HG03558 (cell line): ENCODE data around the gene HPD.
"Not testable (repeated sequence)": the region's sequence is repeated elsewhere in the genome, so short reads cannot be mapped to it uniquely, and the experiment has no call there.

Source experiments
- ATAC-seq: cut with Tn5 transposase; IDR thresholded peaks from one replicate; pipeline ENCODE4 v1.9.1; 2021; ENCODE audit warnings: moderate number of reproducible peaks; ENCODE audit not compliant: unreplicated experiment; ENCODE audit errors: extremely low read depth

The HPD gene

DNA sequence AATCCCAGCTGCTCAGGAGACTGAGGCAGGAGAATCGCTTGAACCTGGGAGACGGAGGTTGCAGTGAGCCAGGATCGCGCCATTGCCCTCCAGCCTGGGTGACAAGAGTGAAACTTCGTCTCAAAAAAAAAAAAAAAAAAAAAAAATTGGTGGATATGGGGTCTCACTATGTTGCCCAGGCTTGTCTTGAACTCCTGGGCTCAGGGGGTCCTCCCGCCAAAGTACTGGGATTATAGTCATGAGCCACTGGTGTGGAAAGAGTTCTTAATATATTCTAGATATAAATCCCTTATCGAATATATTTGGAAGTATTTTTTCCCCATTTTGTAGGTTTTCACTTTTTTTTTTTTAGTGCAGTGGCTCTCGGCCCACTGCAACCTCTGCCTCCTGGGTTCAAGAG lies 10.6 kb upstream of the HPD start:
- not testable (repeated sequence) for ATAC-seq

DNA sequence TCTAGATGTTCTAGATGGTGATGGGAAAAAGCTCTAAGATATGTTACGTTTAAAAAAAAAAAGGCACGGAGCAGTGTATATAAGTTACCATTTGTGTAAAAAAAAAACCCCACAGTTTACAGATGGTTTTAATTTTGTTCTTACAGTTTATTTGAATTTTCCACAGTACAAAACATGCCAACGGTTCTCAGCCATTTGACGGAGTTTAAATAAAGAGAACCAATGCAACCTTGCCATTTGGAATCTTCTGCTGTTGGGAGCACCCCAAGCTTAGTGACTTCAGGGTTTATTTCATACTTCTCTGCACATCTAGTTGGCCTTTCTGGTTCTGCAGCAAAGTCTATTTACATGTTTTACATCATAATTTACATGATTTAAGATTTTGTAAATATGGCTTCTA lies 7.7 kb upstream of the HPD start:
- ATAC-seq, result no peak

DNA sequence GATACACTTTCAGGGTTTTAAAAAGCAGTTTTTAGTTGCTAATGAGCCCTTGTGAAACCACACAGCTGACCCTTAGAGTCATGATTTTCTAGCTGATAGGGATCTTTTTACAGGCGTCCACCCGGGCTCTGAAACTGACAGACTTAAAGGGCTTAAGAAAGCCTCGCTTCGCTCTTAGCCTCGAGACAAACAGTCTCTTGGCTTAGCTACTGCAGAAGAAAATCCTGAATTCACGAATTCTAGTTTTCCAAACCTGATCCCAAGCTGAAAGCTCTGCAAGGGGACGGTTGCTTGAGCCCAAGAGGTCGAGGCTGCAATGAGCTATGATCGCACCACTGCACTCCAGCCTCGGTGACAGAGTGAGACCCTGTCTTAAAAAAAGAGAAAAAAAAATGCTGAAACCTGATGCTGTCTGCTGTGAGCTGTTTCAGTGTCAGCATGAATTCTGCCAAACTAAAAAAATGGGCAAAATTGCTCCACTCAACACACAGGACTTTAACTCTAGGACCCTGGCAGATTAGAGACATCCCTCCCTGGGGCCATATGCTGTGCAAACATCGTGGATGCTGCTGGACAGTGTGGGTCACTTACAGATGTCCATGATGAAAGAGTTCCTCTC lies 3.1 kb upstream of the HPD start:
- ATAC-seq, result no peak

DNA sequence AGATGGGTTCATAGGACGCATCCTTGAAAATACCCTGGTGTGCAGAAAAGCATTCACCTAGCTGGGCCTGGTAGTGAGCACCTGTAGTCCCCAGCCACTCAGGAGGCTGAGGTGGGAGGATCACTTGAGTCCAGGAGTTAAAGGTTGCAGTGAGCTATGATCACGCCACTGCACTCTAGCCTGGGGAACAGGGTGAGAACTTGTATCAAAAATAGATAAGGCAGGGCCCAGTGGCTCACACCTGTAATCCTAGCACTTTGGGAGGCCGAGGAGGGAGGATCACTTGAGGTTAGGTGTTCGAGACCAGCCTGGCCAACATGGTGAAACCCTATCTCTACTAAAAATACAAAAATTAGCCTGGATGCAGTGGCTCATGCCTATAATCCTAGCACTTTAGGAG lies 2.0 kb upstream of the HPD start:
- ATAC-seq, result not testable (repeated sequence)

DNA sequence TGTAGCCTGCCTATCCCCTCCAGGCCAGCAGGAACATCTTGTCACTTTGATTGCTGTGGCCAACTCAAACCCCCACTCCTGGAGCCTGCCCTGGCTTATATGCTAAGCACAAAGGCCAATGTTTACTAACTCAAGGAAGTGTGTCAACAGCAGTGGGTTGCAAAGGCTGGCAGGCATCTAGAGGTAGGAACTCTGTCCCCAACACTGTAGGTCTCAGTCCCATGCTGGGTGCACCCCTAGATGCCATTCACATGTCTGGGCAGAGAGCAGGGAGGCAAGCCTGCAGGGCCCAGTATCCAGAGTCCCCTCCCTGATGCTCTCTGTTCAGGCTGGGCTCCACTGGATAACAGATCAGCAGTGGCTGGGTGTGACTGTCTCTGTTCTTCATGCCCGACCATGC lies 1.6 kb upstream of the HPD start:
- no peak for ATAC-seq

DNA sequence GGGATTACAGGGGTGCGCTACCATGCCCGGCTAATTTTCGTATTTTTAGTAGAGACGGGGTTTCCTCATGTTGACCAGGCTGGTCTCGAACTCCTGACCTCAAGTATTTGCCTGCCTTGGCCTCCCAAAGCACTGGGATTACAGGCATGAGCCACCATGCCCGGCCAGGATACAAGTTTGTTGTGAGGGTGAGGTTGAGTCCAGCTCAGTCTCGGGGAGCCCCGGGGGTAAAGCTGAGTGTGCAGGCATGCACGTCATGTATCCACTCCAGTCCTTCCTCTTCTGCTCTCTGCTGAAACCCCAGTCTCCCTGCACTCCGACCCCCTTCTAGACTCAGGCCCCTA lies 369 bp downstream of the HPD start:
- ATAC-seq, result no peak

DNA sequence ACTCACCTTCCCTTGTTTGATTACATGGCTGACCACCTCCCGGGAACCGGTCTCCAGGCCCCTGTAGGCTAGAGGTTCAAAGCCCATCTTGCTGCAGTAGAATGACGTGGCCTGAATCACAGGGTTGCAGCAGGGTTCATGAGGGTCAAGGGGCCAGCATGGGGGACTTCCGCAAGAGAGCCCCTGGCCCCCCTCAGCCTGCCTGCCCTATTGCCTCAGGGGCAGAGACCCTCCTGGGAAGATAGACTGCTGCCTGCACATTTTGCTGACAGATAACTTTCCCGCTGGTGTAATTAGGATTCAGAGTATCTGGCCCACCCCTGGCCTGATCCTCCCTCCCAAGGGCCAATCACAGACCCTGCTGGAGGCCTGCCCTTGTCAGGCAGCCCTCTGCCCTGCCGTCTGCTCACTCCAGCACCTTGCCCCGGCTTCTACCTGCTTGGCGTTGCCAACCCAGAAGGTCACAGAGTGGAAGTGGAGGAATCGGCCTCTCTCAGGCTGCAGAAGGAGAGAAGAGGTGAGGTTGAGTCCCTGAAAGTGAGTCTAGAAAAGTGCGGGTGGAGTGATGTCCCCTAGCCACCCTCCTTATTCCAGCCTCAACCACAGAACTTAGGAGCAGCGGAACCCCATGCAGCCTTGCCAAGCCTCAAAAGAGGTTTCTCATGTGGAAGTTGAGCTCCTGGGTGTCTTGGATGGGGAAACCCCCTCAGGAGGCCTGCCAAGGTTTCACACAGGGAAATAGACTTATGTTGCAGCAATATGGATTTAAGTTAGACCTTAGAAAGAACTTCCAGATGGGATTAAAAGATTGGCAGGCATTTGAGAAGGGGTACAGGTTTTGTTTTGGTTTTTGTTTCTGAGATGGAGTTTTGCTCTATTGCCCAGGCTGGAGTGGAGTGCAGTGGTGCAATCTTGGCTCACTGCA lies 1.1 kb downstream of the HPD start:
- ATAC-seq, result no peak

DNA sequence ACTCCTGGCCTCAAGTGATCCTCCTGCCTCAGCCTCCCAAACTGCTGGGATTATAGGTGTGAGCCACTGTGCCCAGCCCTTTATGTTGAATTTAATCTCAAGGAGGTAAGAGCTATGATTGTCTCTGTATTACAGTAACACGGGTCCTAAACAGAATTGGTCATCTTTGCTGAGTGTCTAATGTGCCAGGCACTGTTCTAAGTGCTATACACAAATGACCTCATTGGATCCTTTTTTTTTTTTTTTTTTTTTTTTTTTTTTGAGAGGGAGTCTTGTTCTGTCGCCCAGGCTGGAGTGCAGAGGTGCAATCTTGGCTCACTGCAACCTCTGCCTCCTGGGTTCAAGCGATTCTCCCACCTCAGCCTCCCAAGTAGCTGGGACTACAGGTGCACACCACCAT lies 6.3 kb downstream of the HPD start:
- ATAC-seq, result not testable (repeated sequence)

DNA sequence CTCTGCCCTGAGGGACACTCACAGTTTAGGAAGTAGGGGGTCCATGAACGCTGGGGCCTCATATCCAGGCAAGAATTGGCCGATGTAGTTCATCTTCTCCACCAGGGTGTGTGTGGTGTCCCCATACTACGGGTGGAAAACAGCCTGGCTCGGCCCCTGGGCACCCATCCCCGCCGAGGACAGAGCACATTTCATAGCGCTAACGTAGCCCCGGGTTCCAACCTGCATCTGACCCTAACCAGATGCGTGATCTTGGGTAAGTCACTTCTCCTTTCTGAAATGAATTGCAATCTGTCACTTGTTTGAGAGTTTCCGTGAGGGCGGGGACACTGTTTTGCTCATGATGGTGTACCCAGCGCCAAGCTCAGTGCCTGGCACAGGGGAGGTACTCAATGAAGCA lies 9.0 kb downstream of the HPD start:
- ATAC-seq, result no peak

DNA sequence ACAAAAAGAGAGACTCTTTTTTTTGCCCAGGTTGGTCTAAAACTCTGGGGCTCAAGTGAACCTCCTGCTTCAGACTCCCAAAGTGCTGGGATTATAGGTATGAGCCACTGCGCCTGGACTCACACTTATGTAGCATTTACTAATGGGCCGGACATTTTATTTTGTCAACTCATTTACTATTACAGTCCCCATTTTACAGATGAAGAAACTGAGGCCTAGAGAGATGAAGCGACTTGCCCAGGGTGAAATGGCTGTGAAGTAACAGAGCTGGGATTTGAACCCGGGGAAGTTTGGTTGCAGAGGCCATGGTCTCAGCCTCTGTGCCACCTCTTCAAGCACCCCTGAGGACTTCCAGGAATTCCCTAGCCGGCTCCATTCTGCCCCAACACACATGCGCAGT lies 9.4 kb downstream of the HPD start:
- ATAC-seq, result no peak

DNA sequence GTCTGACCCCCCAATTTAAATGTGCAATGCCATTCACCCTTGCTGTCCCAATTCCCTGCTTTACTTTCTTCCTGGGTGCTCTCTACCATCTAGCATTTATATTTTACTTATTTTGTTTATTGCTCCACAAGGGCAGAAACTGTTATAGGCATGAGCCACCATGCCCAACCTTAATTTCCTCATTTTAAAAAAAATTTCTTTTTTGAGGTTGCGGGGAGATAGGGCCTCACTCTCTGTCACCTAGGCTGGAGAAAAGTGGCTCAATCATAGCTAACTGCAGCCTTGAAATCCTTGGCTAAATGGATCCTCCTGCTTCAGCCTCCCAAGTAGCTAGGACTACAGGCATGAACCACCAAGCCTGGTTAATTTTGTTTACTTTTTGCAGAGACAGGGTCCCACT lies 13.0 kb downstream of the HPD start:
- ATAC-seq, result no peak

DNA sequence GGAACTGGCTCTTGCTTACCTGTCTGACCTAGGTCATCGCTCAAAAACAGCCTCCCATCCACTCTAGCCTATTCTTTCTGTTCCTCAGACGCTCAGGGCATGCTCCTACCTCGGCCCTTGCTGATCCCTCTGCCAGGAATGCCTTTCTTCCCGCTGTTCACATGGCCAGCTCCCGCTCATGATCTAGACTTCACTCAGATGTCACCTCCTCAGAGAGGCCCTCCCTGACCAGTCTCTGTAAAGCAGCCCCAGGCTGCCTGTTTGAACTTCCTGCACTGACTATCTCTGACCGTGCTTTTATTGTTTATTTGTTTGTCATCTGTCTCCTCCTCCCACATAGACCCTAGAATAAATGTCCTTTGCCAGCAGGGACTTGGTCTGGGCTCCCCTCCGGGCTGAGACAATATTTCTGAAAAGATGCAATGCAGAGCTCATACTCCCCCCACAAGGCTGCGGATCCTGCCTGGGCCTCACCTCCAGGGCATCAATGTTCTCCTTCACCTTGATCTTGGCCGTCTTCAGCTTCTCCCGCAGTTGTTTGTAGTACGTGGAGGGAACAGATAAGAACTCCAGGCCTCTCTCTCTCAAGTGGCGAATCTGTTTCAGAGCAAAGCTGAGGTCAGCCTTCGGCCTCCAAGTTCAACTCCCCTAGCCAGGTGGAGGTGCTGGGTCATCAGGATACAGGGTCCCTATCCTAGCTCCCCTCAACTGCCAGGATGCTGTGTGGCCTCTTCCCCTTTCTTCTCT lies 15.2 kb downstream of the HPD start:
- ATAC-seq, result no peak

DNA sequence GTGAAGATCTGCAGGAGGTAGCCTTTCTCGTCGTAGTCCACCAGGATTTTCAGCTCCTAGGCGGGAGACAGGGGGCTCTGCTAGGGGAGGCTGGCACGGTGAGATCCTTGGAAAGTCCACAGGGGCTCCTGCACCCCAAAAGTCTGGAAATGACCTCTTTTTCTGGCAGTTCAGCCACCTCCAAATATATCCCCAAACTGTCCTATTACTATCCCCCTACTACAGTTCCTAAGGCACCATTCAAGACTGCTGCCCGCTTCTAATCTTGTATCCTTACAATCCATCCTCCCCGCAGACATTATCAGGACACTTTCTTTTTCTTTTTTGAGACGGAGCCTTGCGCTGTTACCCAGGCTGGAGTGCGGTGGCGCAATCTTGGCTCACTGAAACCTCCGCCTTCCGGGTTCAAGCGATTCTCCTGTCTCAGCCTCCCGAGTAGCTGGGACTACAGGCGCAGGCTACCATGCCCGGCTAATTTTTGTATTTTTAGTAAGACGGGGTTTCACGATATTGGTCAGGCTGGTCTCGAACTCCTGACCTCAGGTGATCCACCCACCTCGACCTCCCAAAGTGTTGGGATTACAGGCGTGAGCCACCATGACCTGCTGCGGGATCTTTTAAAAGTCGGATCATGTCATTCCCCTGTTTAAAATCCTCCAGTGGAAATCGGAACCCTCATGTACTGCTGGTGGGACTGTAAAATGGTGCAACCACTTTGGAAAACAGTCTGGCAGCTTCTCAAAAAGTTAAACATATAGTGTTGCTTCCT lies 18.5 kb downstream of the HPD start:
- ATAC-seq, result no peak

DNA sequence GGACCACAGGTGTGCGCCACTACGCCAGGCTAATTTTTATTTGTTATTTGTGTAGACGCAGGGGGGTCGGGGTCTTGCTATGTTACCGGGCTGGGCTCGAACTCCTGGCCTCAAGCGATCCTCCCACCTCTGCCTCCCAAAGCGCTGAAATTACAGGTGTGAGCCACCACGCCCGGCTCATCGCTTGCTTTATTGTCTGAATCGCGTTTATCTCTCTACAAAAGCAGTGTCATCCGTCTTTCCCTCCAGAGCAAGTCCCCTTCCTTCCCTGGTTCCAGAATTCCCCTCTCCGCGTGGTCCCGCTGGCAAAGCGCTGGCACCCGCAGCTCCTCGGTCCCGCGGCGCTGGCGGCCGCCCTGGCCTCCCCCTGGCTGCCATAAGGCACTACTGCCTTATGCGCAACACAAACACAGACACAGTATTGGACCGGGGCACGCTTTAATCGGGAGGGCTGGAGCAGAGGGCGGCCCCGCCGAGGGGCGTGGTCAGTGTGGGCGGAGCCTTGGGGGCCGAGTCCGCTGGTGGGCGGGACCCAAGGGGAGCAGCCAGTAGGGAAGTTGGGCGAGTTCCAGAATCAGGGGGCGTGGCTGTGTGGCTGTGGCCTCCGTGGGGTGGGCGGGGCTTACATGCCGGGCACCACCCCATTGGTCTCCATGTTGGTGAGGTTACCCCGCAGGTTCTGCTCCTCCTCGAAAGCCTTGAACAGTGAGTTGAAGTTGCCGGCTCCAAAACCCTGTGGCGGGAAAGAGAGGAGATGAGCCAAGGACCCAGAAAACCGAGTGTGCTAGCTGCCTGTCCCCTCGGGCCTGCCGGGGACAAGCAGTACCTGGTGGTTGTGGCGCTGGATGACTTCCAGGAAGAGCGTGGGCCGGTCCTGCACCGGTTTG lies 19.3 kb downstream of the HPD start:
- ATAC-seq, result peak; percentile 68

DNA sequence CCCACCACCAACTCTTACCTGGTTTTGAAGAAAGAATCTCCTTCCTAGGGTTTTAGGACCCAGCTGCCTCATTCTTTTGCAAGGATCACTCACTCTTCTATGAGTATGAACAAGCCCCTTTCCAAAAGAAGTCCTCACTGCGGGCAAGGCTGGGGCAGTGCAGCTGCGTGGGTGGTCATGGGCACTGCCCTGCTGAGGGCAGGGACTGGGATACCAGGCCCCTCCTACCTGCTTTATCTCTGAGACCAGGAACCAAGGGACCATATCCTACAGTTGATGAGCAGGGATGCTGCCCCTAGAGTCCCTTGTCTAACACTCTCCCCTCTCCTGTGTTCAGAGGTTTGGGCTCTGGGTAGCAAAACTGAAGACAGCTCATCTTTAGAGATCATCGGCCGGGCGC lies 20.5 kb downstream of the HPD start:
- no peak for ATAC-seq

DNA sequence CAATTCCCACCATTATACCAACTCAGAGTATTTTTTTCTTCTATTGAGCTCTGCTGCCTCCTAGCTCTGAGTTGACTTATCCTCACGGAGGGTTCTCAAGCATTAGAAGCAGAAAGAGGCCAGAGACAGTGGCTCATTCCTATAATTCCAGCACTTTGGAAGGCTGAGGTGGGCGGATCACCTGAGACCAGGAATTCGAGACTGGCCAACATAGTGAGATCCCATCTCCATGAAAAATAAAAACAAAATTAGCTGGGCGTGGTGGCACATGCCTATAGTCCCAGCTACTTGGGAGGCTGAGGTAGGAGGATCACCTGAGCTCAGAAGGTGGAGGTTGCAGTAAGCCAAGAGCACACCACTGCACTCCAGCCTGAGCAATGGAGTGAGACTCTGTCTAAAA lies 21.0 kb downstream of the HPD start:
- ATAC-seq, result no peak

DNA sequence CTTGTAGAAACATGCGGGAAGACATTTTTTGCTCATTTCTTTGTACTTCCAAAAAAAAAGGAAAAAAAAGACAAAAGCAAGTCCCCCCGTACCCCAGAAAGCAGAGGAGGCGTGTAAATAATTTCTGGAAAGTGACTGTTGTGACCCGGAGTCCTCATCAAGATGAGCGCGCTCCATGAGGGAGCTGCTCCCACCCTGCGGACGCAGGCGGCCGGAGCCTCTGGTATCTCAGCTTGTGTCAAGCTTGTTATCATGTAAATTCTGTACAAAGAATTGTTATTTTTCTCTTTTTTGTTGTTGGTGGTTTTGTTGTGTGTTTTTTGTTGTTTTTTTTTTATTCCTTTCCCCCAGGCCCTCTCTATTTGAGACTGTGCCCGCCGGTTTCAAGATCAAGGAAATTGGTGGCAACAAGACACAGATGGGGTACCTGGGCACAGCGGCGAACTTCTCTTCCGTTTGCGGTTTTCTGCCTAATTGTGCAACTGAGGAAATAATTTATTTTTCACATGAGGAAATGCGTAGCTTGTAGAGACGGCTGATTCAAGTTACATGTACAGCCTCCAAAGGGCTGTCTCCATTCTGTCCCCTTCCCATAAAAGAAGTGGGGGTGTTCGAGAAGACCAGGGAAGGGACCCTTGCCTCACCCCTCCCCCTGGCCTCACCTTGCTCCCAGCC lies 27.0 kb downstream of the HPD start:
- no peak for ATAC-seq

DNA sequence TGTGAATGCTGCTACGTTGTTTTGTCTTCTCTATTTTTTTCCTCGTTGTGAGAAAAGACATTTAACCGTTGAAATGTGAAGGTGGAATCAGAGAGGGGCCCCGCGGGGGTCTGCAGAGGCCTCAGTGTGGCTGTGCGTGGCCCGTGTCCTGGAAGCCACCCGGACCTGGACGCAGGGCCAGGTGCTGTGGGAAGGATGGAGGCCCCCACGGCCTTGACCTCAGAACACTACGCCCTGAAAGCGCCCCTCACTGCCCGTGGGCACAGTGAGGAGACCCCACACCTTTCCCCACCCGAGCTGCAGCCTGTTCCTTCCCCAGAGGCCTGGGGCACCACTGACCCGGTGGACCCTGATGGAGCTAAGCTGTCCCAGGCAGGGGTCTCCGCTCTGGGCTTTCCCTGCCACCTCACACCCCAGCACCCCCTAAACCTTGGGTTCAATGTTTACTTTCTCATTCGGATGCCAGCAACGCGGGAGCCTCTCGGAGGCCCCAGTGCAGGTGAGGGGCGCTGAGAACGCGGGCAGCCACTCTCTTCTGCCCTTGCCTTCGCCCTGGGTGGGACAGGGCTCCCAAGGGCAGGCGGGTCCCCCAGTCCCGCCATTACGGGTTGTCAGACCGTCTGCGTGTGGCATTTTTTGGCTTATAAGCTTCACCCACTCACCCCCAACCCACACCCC lies 27.9 kb downstream of the HPD start:
- ATAC-seq, result no peak

DNA sequence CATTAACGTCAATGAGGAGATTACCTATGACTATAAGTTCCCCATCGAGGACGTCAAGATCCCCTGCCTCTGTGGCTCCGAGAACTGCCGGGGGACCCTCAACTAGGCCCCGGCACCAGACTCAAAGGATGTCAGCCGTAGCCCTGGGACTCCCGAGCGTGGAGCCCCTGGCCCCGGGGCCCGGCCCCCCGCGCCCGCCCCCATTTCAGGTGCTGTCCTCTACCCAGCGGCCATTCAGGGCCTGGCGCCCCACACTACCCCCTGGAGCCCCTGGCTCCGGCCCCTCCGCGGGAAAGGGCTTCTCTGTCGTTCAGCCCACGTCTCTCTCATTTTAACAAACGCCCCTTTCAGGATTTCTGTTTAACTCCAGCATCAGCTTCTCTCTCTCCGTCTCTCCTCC lies 28.5 kb downstream of the HPD start:
- no peak for ATAC-seq
